Activated gamma-delta T cell (primary cell): ENCODE results near the gene SMG9.

ENCODE experiments used
- DNase-seq: peaks from one replicate; lab custom pipeline; 2025; lab: John Stamatoyannopoulos, UW

The SMG9 gene

GRCh38 chr19:43752287-43752875, 2.4 kb downstream of the SMG9 start:
- DNase-seq, result no peak

GRCh38 chr19:43751466-43752220, 3.1 kb downstream of the SMG9 start:
- DNase-seq, result no peak

GRCh38 chr19:43749898-43750297, 4.9 kb downstream of the SMG9 start:
- DNase-seq, result no peak

- DNase-seq, result no peak
These were observed 5.6 kb downstream of the SMG9 start for GRCh38 chr19:43749152-43749551.

- no peak for DNase-seq
These were observed 6.1 kb downstream of the SMG9 start for GRCh38 chr19:43748685-43749084.

GRCh38 chr19:43748205-43748594, 6.6 kb downstream of the SMG9 start:
- DNase-seq, result no peak

GRCh38 chr19:43747557-43748204, 7.1 kb downstream of the SMG9 start:
- DNase-seq, result no peak

GRCh38 chr19:43743059-43743458, 11.7 kb downstream of the SMG9 start:
- DNase-seq, result no peak

- no peak for DNase-seq
These were observed 13.5 kb downstream of the SMG9 start for GRCh38 chr19:43741075-43741825.

- no peak for DNase-seq
These were observed 15.1 kb downstream of the SMG9 start for GRCh38 chr19:43739439-43740235.

GRCh38 chr19:43738780-43739211, 16.0 kb downstream of the SMG9 start:
- no peak for DNase-seq

GRCh38 chr19:43735957-43736356, 18.8 kb downstream of the SMG9 start:
- no peak for DNase-seq

- no peak for DNase-seq
These were observed 19.7 kb downstream of the SMG9 start for GRCh38 chr19:43735013-43735412.

- DNase-seq, result no peak
These were observed 22.9 kb downstream of the SMG9 start for GRCh38 chr19:43731846-43732245.

- no peak for DNase-seq
These were observed 23.4 kb downstream of the SMG9 start for GRCh38 chr19:43731346-43731745.

GRCh38 chr19:43729919-43730318, 24.8 kb downstream of the SMG9 start:
- no peak for DNase-seq

GRCh38 chr19:43727593-43727853, 27.2 kb downstream of the SMG9 start:
- DNase-seq, result no peak

- no peak for DNase-seq
These were observed 27.8 kb downstream of the SMG9 start for GRCh38 chr19:43726736-43727592.

GRCh38 chr19:43725468-43725867, 29.3 kb downstream of the SMG9 start:
- DNase-seq, result no peak

GRCh38 chr19:43724896-43725295, 29.9 kb downstream of the SMG9 start:
- no peak for DNase-seq

- DNase-seq, result no peak
These were observed 31.2 kb downstream of the SMG9 start for GRCh38 chr19:43723588-43723987.
